ENCODE results near the gene TAAR1.
"Not testable (repeated sequence)": the region's sequence is repeated elsewhere in the genome, so short reads cannot be mapped to it uniquely, and the experiment has no call there.

Gene TAAR1
- 0 to 1.8 (median 0) reads per million in 17 experiments for total RNA-seq

GRCh38 chr6:132659082-132659481 lies at the start of gene TAAR1:
TSS of gene TAAR1 (minus strand) at chr6:132659182. CDS start at chr6:132646003, 13,179 bp downstream.
- no peak for DNase-seq

- no peak for DNase-seq
Observed at GRCh38 chr6:132708771-132709170, 49.8 kb upstream of the TAAR1 start.

GRCh38 chr6:132708002-132708401 lies 49.0 kb upstream of the TAAR1 start:
- peak in 1 of 4 experiments; percentile 21 for DNase-seq

GRCh38 chr6:132706756-132707155 lies 47.8 kb upstream of the TAAR1 start:
- not testable (repeated sequence) for DNase-seq

- DNase-seq, result no peak
Observed at GRCh38 chr6:132703936-132704335, 45.0 kb upstream of the TAAR1 start.

- DNase-seq, result no peak
Observed at GRCh38 chr6:132698608-132699007, 39.6 kb upstream of the TAAR1 start.

- DNase-seq, result no peak
Observed at GRCh38 chr6:132695773-132696172, 36.8 kb upstream of the TAAR1 start.

GRCh38 chr6:132693478-132693877 lies 34.5 kb upstream of the TAAR1 start:
- DNase-seq, result no peak

GRCh38 chr6:132690678-132691077 lies 31.7 kb upstream of the TAAR1 start:
- no peak for DNase-seq

GRCh38 chr6:132687306-132687705 lies 28.3 kb upstream of the TAAR1 start:
- DNase-seq, result peak; percentile 46 to 76 (median 58)

GRCh38 chr6:132686531-132686930 lies 27.5 kb upstream of the TAAR1 start:
- peak in 2 of 4 experiments; percentile 8 to 17 for DNase-seq

GRCh38 chr6:132685009-132685408 lies 26.0 kb upstream of the TAAR1 start:
- DNase-seq, result peak in 3 of 4 experiments; percentile 12 to 61 (median 58)

GRCh38 chr6:132684272-132684671 lies 25.3 kb upstream of the TAAR1 start:
- DNase-seq, result peak in 2 of 4 experiments; percentile 23 to 40

GRCh38 chr6:132683543-132683942 lies 24.6 kb upstream of the TAAR1 start:
- DNase-seq, result peak; percentile 38 to 66 (median 62)

GRCh38 chr6:132679094-132679493 lies 20.1 kb upstream of the TAAR1 start:
- DNase-seq, result peak in 1 of 4 experiments; percentile 13

GRCh38 chr6:132675749-132676148 lies 16.8 kb upstream of the TAAR1 start:
- DNase-seq, result peak; percentile 40 to 75 (median 64)

- DNase-seq, result no peak
Observed at GRCh38 chr6:132675002-132675401, 16.0 kb upstream of the TAAR1 start.

- DNase-seq, result no peak
Observed at GRCh38 chr6:132673376-132674094, 14.6 kb upstream of the TAAR1 start.

GRCh38 chr6:132671295-132671694 lies 12.3 kb upstream of the TAAR1 start:
- DNase-seq, result no peak

- DNase-seq, result peak; percentile 35 to 92 (median 68)
Observed at GRCh38 chr6:132669690-132670291, 10.8 kb upstream of the TAAR1 start.

- DNase-seq, result no peak
Observed at GRCh38 chr6:132666118-132666517, 7.1 kb upstream of the TAAR1 start.

GRCh38 chr6:132664309-132665034 lies 5.5 kb upstream of the TAAR1 start:
- DNase-seq, result no peak

- no peak for DNase-seq
Observed at GRCh38 chr6:132663661-132664060, 4.7 kb upstream of the TAAR1 start.
